IPS DF 4.7 (cell line): ENCODE results near the gene STAB1.
A peak's percentile ranks its signal among the peaks of the same experiment; 100 is the strongest.

Experiments
- DNase-seq: peaks from one replicate; pipeline ENCODE4 v3.0.0-alpha.2; 2013; ENCODE audit warnings: low spot score; ENCODE audit errors: extremely low read depth

The STAB1 gene

DNA sequence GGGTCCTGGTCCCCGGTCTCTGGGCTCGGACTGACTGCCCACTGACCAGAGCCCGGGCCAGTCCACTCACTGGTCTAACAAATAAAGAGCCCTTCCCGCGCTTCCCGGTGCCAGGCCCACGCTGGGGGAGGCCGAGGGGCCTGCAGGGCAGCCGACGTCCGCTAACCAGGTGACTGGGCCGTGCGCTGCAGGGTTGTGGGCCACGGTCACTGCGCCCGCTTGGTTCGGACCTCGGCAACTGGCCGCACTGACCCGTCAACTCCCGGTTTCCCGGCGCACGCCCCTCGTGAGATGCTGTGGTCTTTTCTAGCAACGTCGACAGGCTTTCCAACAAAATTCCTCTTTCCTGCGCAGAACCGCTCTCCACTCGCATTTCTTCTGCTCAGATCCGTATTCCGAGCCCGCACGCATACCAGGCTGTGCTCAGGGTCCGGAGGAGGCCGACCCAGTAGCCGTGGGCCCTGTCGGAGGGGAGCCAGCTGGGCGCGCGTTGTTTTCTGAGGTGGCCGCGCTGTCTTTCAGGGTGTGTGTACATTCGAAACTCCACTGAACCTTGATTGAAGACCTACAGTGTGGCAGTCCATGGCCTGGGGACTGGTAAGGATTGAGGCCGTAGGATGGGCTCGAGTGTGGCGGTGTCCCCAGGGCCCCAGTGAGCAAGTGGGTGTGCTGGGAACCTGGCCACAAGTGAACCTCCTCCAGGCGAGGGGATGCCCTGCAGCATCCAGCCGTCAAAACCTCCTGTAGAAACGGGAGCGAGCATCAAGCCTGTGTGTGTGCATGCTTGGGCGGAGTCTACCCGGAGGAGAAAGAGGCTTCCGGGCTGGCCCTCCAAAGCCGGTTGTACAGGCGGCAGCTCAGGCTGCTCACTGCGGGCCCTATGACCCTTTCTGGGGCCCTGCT is 39.4 kb downstream of the STAB1 start:
- DNase-seq = no peak

DNA sequence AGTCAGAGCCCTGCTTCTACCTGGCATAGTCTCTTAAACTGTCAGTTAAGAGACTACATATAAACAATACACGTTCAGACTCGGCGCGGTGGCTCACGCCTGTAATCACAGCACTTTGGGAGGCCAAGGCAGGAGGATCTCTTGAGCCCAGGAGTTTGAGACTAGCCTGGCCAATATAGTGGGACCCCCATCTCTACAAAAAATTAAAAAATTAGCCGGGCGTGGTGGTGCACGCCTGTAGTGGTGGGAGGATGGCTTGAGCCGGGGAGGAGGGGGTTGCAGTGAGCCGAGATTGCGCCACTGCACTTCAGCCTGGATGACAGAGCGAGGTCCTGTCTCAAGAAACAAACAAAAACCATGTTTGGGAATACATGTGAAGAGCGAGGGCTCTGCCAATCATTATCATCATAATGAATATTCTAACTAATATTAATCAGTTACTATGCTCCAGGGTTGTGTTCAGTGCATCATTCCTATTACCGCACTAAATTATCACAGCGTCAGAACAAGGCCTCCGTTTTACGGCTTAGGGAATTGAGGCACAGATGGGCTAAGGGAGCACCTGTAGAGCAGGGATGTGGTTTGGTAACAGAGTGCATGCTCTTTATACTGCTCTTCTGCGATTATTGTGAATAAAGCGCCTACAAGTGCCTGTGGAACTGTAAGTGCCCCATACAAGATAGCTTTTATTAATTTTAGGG is 40.4 kb downstream of the STAB1 start:
- DNase-seq = no peak

DNA sequence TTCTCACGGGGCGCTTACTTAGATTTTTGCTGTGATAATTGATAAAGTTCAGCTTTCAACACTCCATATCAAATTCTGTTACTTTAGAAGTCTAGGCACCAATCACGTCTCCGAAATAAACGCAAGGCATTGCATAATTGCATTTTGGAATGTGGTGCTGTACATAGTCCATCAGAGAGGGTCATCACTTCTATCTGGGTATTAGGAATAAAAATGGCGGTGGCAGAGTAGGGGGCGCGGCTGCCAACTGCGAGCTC is 40.9 kb downstream of the STAB1 start:
- no peak for DNase-seq

DNA sequence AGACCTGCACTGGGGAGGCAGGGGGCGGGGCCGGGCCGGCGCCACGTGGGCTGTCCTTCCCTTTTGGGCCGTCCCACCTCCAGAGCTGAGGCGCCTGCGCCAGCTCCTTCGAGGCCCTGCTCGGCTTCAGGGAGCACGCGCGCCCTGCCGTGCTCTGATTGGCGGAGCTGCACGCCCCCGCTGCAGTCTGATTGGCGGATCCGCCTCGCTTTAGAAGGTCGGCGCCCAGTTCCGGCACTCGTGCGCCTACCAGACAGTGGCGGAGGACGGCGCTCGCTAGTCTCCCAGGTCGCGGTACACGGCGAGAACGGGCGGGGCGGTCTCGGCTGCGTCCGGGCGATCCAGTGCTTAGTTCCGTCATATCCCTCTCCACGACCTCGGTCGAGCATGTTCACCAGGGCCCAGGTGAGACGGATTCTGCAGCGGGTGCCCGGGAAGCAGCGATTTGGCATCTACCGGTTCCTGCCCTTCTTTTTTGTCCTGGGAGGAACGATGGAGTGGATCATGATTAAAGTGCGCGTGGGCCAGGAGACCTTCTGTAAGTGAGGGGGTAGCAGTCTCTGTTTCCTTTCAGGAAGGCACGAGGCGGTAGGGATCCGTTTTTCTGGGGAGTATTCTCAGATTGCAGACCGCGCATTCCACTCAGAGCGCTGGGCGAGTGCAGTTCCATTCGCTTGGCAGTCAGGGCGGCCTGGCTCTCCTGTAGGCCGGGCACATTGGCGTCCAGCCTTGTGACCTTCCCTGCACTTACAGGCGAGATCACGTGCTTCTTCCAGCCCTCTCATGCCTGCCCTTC is 41.4 kb downstream of the STAB1 start, which contains the start of gene UQCC5:
Gene UQCC5, plus strand, starts transcription at position 237 of the 796 bp plus-strand sequence. Its CDS starts 151 bp downstream, at position 388.
- DNase-seq = peak; percentile 93

DNA sequence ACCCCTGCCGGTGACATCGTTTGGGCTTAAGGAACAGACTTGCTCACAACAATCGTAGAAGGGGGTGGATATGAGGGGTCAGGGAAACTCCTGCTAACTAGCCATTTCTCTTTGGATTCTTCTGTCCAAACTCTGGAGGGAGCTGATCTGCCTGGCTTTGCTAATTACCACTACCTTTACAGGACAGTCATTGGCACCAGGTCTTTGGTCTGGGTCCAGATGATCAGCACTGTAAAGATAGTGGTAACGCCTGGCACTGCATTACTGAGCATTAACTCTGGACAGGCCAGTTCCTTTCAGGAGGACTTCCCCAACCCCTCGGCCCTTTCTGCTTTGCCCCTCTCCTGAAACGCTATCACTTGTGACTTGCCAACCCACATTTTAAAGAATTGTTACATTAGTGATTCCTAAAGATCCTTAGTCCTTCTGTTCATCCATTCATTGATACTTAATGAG is 42.1 kb downstream of the STAB1 start:
- DNase-seq = no peak

DNA sequence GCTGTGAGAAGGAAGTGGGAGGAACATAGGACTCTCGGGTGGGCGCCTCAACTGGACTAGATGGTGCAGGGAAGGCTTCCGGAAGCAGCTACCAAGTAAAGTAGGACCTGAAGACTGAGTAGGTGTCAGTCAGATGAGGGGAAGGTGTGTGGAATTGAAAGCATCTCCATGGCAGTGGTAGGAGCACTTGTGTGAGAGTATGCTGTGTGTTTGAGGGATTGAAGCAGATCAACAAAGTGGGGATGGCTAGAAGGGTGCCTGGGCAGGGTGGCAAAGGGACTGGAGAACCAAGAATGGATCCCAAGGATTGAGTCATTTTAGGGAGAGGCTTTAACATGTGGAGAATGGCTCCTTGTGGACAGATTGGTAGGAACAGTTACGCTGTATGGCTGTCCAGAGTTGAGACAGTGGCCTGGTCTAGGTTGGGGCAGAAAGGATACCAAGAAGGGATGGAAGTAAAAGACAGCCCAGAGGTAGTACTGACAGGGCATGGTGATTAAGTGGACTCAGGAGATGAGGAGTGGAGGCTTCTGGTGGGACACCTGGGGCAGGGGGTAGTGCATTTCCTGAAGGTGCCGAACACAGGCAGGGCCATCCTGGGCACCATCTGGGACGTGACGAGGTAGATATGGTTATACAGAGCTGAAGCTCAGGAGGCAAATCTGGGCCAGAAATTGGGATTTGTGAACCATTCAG is 42.7 kb downstream of the STAB1 start:
- no peak for DNase-seq

DNA sequence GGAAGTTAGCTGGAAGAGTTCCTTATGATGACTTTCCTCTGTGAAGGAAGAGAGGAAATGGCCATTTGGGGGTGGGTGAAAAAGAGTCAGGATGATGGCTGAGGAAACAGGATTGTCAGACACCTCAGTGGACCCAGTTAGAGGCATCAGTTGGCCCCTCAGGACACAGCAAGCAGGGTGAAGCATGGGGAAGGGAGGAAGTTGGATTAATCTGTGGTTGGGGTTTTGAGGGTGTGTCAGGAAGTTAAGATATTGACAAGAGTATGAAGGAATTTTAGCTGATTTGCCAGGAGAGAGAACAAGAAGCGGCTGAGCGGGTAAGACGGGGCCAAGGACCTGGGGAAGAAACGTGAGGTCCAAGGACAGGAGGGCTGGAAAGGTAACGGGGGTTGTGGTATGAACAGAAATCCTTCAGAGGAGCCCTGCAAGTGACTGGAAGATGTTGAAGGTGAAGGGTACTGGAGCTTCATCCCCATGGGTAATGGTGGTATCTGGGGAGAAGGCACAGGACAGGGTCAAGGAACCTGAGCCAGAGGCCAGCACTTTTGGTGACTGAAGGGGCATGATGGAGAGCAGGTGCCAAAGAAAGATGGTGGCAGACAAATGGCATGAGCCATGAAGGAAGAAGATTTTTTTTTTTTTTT is 44.0 kb downstream of the STAB1 start:
- no peak for DNase-seq

DNA sequence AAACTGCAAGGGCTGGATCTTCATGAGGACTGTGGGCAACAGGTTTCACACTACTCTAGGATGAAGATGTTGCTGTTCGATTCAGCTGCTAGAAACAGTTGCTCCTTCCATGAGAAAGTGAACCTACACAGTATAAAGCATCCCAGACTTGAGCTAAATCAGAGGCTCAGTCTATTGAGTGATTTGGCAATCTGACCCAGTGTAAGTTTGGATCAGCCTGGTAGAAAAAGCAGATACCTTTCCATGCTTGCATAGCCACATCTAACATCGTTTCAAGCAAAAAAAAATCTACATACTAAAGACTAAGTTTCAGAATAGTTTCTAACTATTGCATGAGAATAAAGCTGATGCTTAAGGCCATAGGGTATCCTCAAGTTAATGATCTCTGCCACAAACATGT is 45.9 kb downstream of the STAB1 start:
- DNase-seq = no peak

DNA sequence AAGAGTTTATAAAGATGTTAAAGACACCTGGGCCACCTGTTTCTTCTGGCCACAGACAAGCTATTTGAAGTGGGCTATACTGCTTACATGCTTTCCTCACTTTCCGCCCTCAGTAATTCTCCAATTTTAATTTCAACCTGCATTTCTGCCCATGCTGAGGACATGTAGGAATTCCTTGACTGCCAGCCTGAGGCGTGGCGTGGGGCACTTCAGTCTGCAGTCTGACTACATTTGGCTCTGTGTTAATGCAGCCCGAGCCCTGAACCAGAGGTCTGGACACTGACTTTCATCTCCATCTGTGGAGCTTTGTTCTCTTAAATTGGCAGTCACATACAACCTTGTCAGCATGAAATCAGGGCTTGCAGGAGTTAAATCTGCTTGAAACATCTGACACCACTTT is 49.8 kb downstream of the STAB1 start:
- DNase-seq = no peak

DNA sequence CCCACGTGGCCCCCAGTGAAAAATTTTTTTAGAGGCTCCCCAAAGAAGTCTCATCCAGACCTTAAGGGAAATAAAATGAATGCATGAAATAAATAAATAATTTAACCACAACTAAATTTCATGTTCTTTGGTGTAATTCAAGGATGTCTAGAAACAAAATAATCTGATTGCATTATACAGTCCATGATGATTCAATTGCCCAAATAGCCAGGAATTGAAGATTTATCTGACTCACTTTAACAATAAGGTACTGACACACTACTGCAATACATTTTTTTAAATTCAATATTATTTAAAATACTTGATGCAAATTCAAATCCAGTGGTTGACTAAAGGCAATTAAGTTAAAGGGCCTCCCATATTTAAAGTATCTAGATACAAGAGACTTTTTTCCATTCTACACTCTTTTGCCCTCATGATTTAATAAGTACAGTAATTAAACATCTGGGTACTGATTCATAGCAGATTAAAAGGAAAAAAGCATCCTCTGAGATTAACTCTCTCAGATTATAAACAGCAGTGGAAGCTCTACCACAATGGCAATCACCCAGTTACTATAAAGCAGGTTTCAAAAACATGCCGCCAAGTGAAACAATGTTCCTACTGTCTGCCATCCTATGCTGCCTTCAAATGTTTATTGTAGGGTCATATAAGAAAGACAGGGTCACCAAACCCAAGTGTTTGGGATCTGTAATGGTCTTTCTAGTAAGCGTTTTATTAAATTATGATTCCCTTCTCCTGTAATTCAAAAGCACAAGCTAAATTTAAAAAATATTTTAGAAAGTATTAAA is 51.2 kb downstream of the STAB1 start:
- DNase-seq = no peak

DNA sequence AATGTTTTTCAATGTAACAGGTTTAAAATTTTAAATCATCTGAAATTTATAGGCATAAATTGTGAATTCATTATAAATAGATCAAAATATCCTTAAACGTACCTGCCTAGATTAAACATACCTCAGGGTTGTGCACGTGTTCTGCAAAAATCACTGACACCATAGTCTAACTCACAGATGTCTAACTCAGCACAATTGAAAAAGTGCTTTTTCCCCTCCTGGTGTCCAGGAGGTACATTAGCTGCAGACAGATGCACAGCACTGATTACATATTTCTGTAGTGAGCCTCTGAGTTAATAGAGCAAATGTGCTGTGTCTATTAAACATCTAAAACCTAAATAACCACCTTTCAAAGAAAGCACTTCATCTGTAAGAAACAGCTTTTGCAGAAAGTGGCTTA is 52.0 kb downstream of the STAB1 start:
- no peak for DNase-seq

DNA sequence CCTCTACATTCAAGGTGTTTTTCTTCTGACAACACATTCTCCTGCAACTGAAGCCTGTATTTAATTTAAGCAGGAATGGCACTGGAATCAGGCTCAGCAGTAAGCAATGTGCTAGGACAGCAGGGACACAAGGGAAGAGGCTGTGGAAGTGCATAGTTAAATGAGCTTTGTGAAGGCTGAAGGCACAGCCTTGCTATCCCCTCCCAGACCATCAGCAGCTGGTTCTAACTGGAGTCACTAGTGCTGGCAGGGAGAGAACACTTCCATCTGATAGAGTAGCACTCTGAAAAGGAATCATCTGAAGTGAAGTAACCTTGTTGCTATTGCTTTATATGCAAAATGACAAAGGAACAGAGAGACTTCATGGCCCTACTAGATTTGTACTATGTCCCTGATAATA is 56.0 kb downstream of the STAB1 start:
- no peak for DNase-seq

DNA sequence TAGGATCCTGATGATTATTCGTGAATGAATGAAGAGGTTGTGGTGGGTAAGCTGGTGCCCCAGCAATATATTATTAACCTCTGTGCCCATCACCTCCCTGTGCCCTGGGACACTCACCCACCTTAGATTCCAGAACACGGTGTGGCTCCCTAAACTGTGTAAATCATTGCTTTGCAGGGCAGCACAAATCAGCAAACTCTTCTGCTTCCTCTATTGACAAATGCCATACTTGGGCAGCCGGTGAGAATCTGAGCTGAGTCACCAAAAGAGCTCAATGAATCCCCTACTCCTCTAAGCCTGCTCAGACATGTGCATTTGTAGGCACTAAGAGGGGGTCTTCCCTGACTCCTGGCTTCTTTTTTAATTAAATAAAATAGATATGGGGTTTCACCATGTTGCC is 57.0 kb downstream of the STAB1 start:
- DNase-seq = no peak

DNA sequence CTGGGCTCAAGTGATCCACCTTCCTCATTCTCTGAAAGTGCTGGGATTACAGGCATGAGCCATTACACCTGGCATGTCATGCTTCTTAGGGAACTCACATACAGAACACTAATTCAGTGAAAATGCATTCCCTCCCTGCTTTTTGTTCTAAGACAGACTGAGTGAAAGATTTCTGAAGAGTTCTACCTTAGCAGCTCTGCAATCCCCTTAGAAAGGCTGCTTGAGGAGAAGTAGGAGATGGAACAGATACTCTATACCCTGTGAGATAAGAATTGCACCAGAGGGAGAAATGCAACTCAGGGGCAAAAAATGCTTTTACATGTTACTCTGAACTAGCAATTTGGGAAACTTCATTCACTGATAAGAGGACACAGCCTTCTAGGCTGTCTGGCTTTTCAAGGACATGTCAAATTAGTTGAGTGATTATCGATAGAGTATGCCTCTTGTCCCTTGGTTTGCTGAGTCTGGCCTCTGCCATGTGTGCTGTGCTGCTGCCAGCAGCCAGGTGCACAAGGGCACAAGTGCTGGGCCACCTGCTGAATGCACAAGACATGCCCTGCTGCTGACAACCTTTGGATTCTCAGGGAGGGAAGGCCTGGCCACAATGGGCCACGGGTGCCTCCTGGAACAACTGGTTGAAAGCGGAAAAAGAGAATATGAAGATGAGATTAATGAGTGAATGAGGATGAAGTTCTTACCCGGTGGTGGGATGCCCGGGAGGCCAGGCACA is 59.1 kb downstream of the STAB1 start:
- no peak for DNase-seq

DNA sequence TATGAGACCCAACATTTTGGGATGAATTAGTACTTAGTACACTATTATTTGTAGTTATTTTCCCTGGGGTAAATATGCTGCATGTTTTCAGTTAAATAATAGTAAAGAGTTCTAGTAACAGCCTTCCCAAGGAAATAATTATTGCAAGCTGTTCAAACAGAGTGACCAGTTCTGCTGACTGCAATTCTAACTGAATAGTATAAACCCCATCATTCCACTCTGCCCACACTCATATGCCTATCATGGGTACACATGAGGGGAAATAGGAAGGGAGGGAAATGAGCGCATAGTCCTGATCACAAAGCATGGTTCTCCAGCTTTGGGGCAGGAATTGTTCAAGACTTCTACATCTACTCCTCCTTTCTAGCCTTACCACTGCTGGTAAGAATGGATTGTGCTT is 59.9 kb downstream of the STAB1 start:
- DNase-seq = no peak

DNA sequence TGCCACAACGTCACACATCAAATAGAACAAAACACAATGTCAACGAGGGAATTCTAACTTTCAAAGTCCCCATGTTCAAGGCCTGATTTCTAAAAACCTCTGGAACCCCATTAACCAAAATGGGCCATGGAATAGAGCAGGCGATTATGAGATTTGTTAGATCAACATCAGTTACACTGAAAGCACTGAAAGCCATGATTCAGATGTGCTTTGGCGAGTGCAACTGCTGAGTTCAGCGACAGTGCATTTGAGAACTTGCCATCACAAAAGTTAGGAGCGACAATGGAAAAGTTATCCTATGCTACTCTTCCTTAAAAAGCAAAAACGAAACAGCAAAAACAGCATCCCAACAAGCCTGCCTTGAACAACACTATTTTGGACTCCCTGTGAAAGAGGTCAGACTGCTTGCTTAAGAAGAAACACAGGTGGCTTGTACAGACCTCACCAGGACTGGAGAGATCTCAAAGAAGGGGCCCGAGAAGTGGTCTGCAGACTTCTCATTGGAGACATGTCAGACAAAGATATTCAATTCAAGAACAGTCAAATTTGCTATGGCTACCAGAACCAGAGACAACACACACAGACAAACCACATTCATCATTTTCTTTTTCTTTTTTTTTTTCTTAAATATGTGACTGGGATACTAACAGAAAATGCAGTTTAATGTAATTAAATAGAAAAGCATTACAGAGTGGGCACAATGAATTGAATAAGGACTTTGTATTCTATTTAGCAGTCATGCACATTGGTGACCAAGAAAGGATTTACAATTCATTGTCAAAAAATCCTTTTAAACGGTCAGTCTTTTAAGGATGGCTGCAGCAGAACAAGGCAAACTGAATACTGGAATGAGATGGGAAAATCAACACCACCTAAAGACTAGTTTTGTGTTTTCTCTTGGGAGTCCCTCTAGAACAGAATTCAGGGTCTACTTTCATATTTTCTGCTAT is 62.1 kb downstream of the STAB1 start:
- DNase-seq = no peak

DNA sequence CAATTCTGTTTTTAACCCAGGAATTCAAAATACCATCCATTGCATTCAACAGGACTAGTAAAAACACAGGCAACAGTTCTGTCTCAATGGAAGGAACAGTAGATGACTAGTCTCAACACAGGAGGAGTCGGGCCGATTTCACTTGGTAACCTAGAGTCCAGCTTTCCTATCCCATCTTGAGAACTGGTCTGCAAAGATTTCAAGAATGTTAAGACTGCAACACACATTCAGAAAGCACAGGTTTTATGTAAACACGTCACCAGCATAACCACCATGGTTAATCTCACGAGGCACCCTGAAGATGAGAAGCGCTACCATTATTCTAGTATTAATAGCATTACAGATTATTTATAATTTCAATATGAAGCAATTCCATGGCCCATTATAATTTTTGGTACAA is 63.3 kb downstream of the STAB1 start:
- DNase-seq = no peak

DNA sequence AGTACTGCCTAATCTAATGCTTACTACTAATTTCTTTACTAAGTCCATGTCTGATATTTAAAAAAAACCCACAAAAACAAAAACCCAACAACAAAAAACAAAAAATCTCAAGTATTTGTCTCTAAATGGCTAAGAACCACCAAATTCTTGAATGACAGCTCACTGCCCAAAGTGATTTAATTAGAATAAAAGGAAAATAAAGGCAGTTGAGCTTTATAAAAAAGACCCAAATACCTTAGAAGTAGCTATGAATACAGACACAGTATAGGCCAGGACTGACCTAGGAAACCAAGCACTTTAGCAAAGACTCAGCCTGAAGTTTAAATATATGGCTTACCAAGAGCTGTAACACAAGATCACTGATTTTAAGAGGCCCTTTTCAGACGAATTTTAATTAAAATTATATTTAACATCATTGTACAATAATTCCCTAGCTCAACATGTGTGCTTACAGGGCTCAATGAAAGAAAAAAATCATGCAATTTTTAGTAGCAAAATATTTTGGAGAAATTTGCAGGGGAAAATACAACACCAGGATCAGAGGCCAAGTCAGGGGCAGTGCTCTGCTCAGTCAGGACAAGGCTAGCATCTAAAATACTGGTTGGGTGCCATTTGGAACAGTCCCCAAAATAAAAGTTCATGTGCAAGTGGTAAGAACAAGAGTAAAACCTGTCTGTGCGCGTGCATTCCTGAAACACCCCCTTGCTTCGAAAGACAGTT is 66.0 kb downstream of the STAB1 start:
- DNase-seq = no peak
